A673 (cell line): ENCODE results near the gene CHAF1A. TPM values are rescaled to one million over a fixed set of nuclear protein-coding genes. Genes with fewer than 3 reads are reported as not detected.
A peak's percentile ranks its signal among the peaks of the same experiment; 100 is the strongest.

Experiments used
- BruUV-seq: library from RNA; stranded (reverse); fragments of 400-500 nt; replicated peaks from 2 replicates; lab custom pipeline; 2021; lab: Mats Ljungman, UMichigan
- CTCF ChIA-PET: fragments of 300-600 bp; sonication (Branson Sonifier 250); formaldehyde crosslinking; loops from one replicate; lab custom pipeline; 2022; ENCODE audit warnings: antibody characterized with exemption; lab: Charles Lee
- POLR2A ChIA-PET: fragments of 300-600 bp; sonication (Branson Sonifier 250); formaldehyde crosslinking; loops from one replicate; lab custom pipeline; 2022; ENCODE audit warnings: antibody characterized with exemption; ENCODE audit not compliant: low non-redundant PET; lab: Charles Lee
- DNase-seq: peaks from one replicate; pipeline ENCODE4 v3.0.0-alpha.2; 2015; ENCODE audit warnings: low spot score
- H3K27ac ChIP-seq: fragments of 200-600 bp; sonication (generic); 2 replicates; pipeline ENCODE4 v1.5.1; 2016; ENCODE audit warnings: mixed run types, low read depth, mild to moderate bottlenecking, mixed read lengths, antibody characterized with exemption, low read length; ENCODE audit not compliant: poor library complexity, severe bottlenecking
- H3K27me3 ChIP-seq: fragments of 200-600 bp; sonication (generic); replicated peaks from 2 replicates; pipeline ENCODE4 v1.6.1; 2017; ENCODE audit warnings: mixed run types, low read depth, mild to moderate bottlenecking, mixed read lengths, antibody characterized with exemption, low read length; ENCODE audit not compliant: insufficient read depth, poor library complexity
- H3K36me3 ChIP-seq: fragments of 200-600 bp; sonication (generic); 2 replicates; pipeline ENCODE4 v1.6.1; 2016; ENCODE audit warnings: mixed run types, mild to moderate bottlenecking, mixed read lengths, antibody characterized with exemption, low read length; ENCODE audit not compliant: insufficient read depth, poor library complexity, severe bottlenecking
- H3K4me1 ChIP-seq: fragments of 200-600 bp; sonication (generic); 2 replicates; pipeline ENCODE4 v1.6.1; 2017; ENCODE audit warnings: mixed run types, mild to moderate bottlenecking, mixed read lengths, antibody characterized with exemption, low read length; ENCODE audit not compliant: insufficient read depth, poor library complexity, severe bottlenecking
- H3K4me3 ChIP-seq: fragments of 200-600 bp; sonication (generic); 2 replicates; pipeline ENCODE4 v1.5.1; 2016; ENCODE audit warnings: low read depth, mixed run types, mild to moderate bottlenecking, mixed read lengths, low read length; ENCODE audit not compliant: poor library complexity, severe bottlenecking
- H3K9me3 ChIP-seq: fragments of 200-600 bp; sonication (generic); 2 replicates; pipeline ENCODE4 v1.6.1; 2016; ENCODE audit warnings: mixed run types, low read depth, mild to moderate bottlenecking, mixed read lengths, antibody characterized with exemption, low read length; ENCODE audit not compliant: poor library complexity, severe bottlenecking
- EZH2 ChIP-seq: fragments of 200-600 bp; sonication (generic); IDR thresholded peaks from 2 replicates; pipeline ENCODE4 v1.6.1; 2017; ENCODE audit warnings: borderline replicate concordance, low read depth, mild to moderate bottlenecking, mixed read lengths, antibody characterized with exemption, low read length; ENCODE audit not compliant: poor library complexity, severe bottlenecking
- intact Hi-C: fragments of 100-400 bp; cut with micrococcal nuclease; formaldehyde crosslinking; loops from one replicate; pipeline ENCODE4 v1.10.0; 2022; ENCODE audit not compliant: unreplicated experiment
- total RNA-seq: library from RNA; stranded (reverse); gene quantifications from 2 replicates; pipeline ENCODE4 v1.2.3, GENCODE V29; 2021
- TF ChIP-seq, protein P1 (sequence below): fragments of 300-800, 200-600 bp; sonication (generic); conservative IDR thresholded peaks from 2 replicates; pipeline ENCODE4 v1.5.1; 2017; ENCODE audit warnings: low read depth, mild to moderate bottlenecking, antibody characterized with exemption, low read length, moderate library complexity, mixed read lengths

Gene CHAF1A
- total RNA-seq, 1 experiment from 2014 or later, result 115 TPM

DNA sequence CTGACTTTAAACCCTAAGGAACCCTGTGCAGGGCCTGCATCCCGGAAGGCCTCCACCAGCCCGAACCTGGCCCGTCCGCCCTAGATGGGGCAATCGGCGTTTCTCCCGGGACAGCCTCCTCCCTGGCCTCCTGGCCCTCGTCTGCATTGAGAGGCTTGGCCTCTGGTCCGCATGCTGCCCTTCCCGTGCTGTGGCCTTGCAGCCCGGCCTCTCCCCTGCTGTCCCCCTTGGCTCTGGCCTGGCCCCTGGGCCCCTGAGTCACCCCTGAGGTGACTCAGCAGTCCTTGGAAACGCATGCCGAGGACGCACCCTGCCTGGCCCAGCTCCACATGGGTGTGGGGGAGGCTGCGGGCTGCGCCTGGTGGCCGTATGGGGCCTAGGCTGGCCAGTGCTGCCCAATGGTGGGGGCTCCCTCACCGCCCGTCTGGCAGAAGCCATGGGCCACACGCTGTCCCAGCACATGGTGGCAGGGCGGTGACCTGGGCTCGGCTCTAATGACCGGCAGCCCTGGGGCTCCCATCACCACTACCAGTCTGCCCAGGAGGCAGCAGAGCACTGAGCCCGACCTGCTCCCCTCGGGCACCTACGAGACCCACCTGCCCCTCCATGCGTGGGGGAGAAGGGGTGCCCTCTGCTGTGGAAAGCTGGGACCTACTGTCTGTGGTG lies 27.8 kb upstream of the CHAF1A start:
- H3K27ac ChIP-seq, result peak overlapping the region; percentile 82
- BruUV-seq, result no TSS peak
- H3K4me1 ChIP-seq, result peaks cover 48% of the 10 kb centered on the region
- TF ChIP-seq, protein P1, sequence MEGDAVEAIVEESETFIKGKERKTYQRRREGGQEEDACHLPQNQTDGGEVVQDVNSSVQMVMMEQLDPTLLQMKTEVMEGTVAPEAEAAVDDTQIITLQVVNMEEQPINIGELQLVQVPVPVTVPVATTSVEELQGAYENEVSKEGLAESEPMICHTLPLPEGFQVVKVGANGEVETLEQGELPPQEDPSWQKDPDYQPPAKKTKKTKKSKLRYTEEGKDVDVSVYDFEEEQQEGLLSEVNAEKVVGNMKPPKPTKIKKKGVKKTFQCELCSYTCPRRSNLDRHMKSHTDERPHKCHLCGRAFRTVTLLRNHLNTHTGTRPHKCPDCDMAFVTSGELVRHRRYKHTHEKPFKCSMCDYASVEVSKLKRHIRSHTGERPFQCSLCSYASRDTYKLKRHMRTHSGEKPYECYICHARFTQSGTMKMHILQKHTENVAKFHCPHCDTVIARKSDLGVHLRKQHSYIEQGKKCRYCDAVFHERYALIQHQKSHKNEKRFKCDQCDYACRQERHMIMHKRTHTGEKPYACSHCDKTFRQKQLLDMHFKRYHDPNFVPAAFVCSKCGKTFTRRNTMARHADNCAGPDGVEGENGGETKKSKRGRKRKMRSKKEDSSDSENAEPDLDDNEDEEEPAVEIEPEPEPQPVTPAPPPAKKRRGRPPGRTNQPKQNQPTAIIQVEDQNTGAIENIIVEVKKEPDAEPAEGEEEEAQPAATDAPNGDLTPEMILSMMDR, result no peak
- TF ChIP-seq EZH2, result no peak
- CTCF ChIA-PET, result interaction anchor here (2.5 kb wide), 1 partner anchor 26 kb away, joined by 12 read pairs; the partner anchor contains the start of gene SH3GL1
- POLR2A ChIA-PET, result no interaction called here
- DNase-seq, result no peak
- H3K27me3 ChIP-seq, result no peaks in the 10 kb centered on the region
- intact Hi-C loops, result no loop called here
- H3K36me3 ChIP-seq, result no peaks in the 10 kb centered on the region
- peak overlapping the region; percentile 2 for H3K4me3 ChIP-seq
- H3K9me3 ChIP-seq, result no peaks in the 10 kb centered on the region

GRCh38 chr19:4375164-4376027 lies 27.0 kb upstream of the CHAF1A start:
- intact Hi-C loops, result no loop called here
- Histone ChIP-seq H3K36me3 (no peaks in the 10 kb centered on the region), H3K4me1 (peaks cover 49% of the 10 kb centered on the region), H3K27me3 (no peaks in the 10 kb centered on the region), H3K9me3 (no peaks in the 10 kb centered on the region), H3K27ac (peak overlapping the region; percentile 82), H3K4me3 (peak overlapping the region; percentile 2)
- TF ChIP-seq, protein P1, result peak; percentile 78
- no peak for TF ChIP-seq EZH2
- POLR2A ChIA-PET, result no interaction called here
- peak; percentile 95 for DNase-seq
- BruUV-seq, result no TSS peak
- CTCF ChIA-PET, result interaction anchor here (0.6 to 2.5 kb wide), 5 partner anchors 23 to 1399 kb away, joined by 5 to 12 read pairs (median 8); partner anchors contain the start of gene SH3GL1

DNA sequence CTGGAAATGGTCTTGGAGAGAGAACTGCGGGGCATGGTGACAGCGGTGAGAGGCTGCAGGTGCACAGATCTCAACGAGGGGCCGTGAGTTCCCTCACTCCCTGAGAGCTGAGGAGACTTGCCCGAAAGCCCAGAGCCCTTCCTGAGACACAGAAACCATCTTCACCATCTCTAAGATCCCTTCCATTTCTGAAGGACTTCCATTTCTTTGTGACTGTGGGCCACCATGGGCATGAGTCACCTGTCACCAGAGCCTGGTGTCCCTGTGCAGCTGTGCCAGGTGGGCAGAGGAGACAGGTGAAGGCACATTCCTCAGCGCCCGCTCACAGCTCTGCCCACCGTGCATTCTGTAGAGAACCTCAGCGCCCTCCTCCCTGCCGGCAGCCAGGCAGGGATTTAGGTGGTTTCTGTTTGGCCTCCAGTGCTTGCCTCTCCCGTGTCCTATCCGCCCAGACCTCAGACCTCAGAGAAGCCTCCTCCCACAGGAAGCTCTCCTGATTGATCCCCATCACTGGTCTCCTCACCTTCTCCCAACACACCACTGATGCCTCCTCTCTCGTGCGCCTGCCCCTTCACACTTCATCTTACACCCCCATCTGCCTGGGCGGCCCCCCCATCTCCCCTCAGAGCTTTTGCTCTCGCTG lies 26.3 kb upstream of the CHAF1A start:
- TF ChIP-seq EZH2, result no peak
- TF ChIP-seq, protein P1, result no peak
- CTCF ChIA-PET, result interaction anchor here (0.6 to 2.5 kb wide), 5 partner anchors 23 to 1398 kb away, joined by 5 to 12 read pairs (median 8); partner anchors contain the start of gene SH3GL1
- peak overlapping the region; percentile 82 for H3K27ac ChIP-seq
- peaks cover 52% of the 10 kb centered on the region for H3K4me1 ChIP-seq
- no peak for DNase-seq
- BruUV-seq, result no TSS peak
- no peaks in the 10 kb centered on the region for H3K9me3 ChIP-seq
- peak overlapping the region; percentile 2 for H3K4me3 ChIP-seq
- no peaks in the 10 kb centered on the region for H3K36me3 ChIP-seq
- intact Hi-C loops, result no loop called here
- no peaks in the 10 kb centered on the region for H3K27me3 ChIP-seq
- POLR2A ChIA-PET, result no interaction called here
